ENCODE measurements around the gene RANBP10. TPM values are rescaled to one million over a fixed set of nuclear protein-coding genes. Genes with fewer than 3 reads are reported as not detected.
A peak's percentile ranks its signal among the peaks of the same experiment; 100 is the strongest.

The RANBP10 gene
- total and polyA plus RNA-seq, 10 of the 15 experiments (the other 5 are each of a cell fraction or from before 2014, with no cell fraction given) = 1.2 to 20.4 (median 10.8) TPM

- Histone ChIP-seq H3K4me3 (no peak overlapping the region), H3K36me3 (ENCODE audit: control insufficient read depth in 2 of 2, insufficient read depth in 2 of 2, low read length in 1 of 2) (peaks cover 2 to 4% of the 10 kb centered on the region in 2 experiments; a peak in 3 of 4 replicates), H2AFZ (ENCODE audit: control insufficient read depth, low read depth, low read length) (no peak overlapping the region), H3K9ac (ENCODE audit: control insufficient read depth, insufficient read depth, low read length) (no peak overlapping the region), H3K9me3 (replicated peaks; ENCODE audit: control insufficient read depth, insufficient read depth, low read length) (no peaks in the 10 kb centered on the region), H3K4me1 (ENCODE audit: control insufficient read depth, insufficient read depth, low read length) (peaks cover 26% of the 10 kb centered on the region), H3K4me2 (ENCODE audit: control insufficient read depth, insufficient read depth) (0 out of 2 replicates have a peak overlapping the region, but pooled peaks have one; percentile 41), H4K20me1 (ENCODE audit: control insufficient read depth, insufficient read depth) (no peaks in the 10 kb centered on the region; the same call in 1 of the 2 replicates), H3K27me3 (replicated peaks in 1 of 2; ENCODE audit: control insufficient read depth in 2 of 2, insufficient read depth in 2 of 2, low read length in 1 of 2) (no peaks in the 10 kb centered on the region), H3K79me2 (ENCODE audit: control insufficient read depth, insufficient read depth, low read length) (peaks cover 58% of the 10 kb centered on the region), H3K27ac (ENCODE audit: control insufficient read depth, insufficient read depth) (no peak overlapping the region)
- BruUV-seq (replicated peaks) = no TSS peak
- ChIA-PET POLR2A (interaction anchor here (0.5 to 2.5 kb wide), 4 partner anchors 14 to 115 kb away, joined by 3 to 17 read pairs (median 5); no protein-coding TSS in a partner anchor), SMC1A (ENCODE audit: uncharacterized antibody, unreplicated experiment) (interaction anchor here (0.7 to 2.5 kb wide), 5 partner anchors 13 to 128 kb away, joined by 3 to 8 read pairs (median 4); partner anchors contain the start of gene GFOD2), RAD21 (ENCODE audit: unreplicated experiment) (interaction anchor here (0.6 to 1.7 kb wide), 4 partner anchors 55 to 319 kb away, joined by 3 to 7 read pairs (median 4); partner anchors contain the start of gene ATP6V0D1), CTCF (interaction anchor here (0.6 to 3.9 kb wide), 7 partner anchors 15 to 280 kb away, joined by 3 to 44 read pairs (median 5); no protein-coding TSS in a partner anchor)
- FAIRE-seq (no peak), ATAC-seq (no peak), DNase-seq (ENCODE audit: low read depth, low spot score) (no peak)
- in situ Hi-C loops (cut with MboI) (no loop called here), intact Hi-C loops (cut with micrococcal nuclease; ENCODE audit: unreplicated experiment) (no loop called here)
- WGBS (ENCODE audit: insufficient coverage, insufficient replicate concordance, low lambda C conversion rate, missing lambda C conversion rate) = 86% methylated on average over 7 of the region's 7 CpGs
- TF ChIP-seq ESRRA (IDR thresholded peaks at IDR 0.05; ENCODE audit: low read length) (no peak), PKNOX1 (IDR thresholded peaks at IDR 0.05) (no peak), NR2F1 (conservative IDR thresholded peaks at IDR 0.05) (no peak), ZBTB4 (CRISPR knock-in tag; IDR thresholded peaks at IDR 0.05) (no peak)
Observed at GRCh38 chr16:67800338-67800926, 5.9 kb downstream of the RANBP10 start.
